ENCODE data around the gene PKNOX2.

PKNOX2 gene

GRCh38 chr11:125343718-125344131, 179.2 kb downstream of the PKNOX2 start:
- DNase-seq: no peak

DNA sequence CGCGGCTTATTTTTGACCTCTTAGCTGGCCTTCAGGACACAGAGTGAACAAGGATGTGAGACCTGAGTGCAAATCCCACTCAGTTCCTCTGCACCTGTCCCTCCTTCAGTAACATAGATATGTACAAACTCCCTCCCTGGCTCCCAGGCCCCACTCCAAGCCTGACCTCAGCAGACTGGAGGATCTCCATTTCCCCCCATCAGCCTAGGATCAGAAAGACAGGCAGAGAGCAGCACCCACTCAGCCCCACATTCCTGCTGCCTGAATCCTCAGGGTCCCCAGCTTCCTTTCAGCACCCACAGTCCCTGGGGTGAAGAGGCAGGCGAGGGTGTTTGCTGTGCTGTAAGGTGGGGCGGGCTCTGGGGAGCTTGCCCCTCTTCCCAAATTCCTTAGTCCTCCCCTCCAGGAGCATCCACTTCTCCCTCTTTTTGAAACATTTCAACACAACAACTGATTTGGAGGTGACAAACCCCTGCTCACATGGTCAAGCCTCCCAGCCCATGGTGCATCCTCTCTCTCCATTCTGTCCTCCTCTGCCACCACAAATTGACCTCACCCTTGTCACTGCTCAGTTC, 180.4 kb downstream of the PKNOX2 start:
- no peak for DNase-seq

DNA sequence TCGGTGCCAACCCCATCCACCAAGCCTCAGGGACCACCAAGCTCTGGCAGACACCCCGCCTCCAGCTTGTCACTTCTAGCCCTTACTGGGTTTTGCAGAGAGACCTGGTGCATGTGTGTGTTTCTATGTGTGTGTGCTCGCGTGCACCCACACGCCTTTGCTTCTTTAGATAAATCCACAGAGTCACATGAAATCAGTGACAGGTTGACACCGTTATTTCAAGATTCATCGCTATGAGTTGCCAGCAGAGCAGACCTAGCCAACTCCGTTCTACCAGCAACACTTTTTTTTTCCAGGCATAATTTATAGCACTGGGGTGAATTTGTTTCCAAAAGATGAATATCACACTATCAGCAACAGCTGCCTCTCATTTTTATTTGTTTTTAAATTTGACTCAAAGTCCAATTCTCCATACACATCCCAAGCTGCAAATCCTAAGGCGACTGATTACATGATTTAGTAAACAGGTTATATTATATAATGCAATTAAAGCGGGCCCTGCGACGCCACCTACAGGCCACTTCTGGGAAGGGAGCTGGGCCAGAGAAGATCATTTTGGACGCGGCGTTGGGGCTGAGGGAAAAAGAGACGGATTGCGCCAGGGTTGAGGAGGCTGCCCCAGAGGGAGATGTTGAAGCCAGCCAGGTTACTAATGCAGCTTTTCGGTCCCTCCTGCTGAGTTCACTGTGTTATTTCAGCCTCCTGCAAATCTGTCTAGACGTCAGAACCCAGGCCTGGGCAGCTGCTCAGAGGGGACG, 181.0 kb downstream of the PKNOX2 start:
- peak; percentile 51 to 63 for DNase-seq

GRCh38 chr11:125346179-125346530, 181.6 kb downstream of the PKNOX2 start:
- no peak for DNase-seq

DNA sequence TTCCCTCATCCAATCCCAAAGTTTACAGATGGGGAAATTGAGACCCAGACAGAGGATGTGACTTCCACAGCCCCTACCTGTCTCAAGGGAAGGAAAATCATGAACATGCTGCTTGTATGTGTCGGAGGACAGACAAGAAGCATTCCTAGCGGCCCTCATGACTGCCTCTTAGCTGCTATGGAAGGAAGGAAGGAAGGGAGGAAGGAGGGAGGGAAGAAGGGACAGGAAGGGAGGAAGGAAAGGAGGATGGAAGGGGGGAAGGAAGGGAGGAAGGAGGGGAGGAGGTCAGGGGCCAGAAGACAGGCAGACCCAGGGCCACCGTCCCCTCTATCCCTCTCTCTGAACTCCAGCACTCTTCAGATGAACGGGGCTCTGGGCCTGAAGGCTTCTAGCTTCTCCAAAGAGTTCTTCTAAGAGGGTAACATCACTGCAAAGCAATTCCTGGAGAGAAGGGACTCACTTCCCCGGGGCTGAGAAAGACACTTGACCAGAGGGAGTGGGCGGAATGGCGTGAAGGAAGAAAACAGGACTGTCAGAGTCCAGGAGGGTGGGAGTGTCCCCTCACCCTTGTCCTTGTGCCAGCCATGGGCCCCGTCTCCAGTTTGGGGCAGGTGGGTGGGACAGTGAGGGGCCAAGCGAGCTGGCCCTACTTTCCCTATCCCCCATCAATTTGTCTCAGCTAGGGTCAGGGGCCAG, 182.2 kb downstream of the PKNOX2 start:
- no peak for DNase-seq

DNA sequence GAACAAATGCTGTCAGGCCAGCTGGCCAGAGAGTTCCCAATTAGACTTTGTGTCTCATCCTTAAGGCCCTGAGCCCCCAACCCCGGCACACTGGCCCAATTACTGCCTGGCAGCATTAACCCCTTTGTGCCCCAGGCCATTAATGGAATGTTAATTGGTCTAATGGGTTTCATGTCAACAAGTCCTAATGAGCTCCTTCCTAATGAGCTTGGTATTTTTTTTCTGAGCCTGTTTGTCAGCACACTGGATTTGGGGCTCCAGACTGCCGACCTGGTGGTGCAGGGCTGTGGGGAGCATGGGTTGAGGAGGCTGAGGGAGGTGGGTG, 182.7 kb downstream of the PKNOX2 start:
- DNase-seq: no peak

DNA sequence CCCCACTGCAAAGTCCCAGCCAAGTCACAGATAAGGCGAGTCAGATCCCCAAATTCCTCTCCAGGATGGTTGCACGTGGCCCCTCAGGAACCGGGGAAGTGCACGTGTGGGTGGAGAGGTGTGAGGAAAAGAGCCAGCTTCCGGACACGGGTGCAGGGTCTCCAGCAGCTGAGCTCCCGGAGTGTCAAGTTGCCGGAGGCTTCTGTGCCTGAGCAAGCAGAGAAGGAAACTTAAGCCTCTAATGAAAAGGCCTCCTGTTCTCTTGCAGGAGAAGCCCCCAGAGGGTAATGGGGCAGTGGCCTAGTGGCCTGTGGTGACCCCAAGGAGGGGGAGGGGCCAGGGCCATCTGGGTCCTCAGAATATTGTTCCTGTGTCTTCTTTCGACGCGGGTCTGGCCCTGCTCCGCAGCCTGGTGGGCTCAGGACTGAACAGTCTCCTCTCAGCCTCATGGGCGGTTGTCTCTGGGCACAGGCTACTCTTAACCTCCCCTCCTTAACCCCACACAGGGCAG, 183.6 kb downstream of the PKNOX2 start:
- no peak for DNase-seq

- peak; percentile 60 to 63 for DNase-seq
Measured at GRCh38 chr11:125348674-125349309, 184.2 kb downstream of the PKNOX2 start.

DNA sequence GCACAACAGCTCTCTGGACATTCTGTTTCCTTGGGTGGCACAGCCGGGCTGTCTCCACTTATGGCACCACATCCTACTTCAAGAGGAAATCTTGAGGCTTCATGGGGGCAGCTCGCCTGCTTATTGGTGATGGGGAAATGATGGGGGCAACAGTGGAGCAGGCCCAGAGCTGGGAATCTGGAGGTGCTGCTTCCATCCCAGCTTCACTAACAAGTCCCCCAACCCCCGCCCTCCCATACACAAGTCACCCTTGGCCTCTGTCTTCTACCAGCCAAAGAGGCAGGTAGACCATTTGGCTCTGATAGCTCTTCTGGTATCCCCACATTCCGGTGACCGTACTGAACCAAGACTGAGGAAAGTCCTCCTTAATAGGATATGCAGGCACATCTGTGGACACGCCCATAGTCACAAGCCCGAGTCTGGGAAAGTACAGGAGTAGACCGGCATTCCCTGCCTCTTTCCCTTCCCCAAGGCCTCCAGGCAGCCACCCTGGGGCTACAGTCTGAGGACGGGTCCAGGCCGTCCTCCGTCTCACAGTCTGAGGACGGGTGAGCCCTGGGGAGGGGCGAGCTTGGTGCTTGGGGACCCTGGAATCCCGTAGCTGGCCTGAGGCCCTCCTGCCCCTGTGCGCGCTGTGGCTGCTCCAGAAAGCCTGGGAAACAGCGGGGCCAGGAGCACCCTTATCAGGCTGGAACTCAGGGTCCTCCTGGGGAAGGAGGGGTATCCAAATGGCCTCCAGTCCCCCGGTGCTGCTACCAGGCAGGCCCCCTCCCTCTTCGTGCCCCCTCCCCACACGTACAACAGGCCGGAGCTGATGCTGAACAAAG, 185.9 kb downstream of the PKNOX2 start:
- no peak for DNase-seq

DNA sequence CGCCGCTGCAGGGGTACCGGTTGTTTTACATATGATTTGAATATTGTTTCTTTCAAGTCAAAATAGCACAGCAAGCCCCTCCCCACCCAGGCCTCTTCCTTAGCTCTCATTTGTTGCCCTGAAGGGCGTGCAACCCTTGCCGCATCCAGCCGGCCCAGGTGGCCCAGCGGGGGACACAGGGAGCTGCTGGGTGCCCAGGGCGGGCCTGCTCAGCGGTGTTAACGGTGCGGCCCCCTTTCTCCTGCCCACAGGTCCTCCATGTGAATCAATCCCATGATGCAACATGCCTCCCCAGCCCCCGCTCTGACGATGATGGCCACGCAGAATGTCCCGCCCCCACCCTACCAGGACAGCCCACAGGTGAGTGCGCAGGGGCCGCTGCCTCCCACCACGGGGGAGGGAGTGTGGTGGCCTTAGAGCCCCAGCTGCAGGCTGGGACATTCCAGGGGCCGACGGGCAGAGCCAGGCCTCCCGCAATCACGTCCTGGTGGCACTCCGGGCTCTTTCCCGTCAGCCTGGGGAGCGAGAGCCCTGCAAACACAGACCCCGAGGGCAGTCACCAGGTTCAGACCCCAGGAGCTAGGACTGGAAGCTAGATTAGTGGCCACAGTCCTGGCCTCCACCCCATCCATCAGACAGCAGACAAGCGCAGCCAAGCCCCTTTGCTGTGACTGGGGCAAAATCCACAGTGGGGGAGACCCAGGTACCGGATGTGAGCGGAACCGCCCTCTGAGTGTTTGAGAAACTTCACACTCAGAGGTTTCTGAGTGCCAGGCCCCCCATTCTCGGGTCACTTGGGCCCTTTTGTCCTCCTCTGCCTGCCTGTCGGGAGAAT, 186.7 kb downstream of the PKNOX2 start:
- no peak for DNase-seq

DNA sequence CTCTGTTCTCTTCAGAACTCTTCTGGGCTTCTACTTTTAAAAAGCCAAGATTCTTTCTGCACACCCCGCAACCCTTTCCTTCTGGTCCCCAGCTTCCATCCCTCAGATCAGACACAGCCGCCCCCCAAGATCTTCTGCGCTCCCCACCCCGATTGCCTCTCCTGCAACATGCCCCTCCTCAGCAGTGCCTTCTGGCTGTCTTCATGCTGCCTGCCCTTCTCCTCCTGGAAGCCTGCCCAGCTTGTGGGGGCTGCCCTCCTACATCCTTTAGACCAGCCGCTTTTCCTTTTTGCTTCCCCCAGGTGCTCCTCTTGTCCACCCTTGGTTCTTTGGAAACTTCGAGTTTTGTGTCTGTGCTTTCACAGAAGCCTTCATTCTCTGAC, 187.3 kb downstream of the PKNOX2 start:
- DNase-seq: no peak

DNA sequence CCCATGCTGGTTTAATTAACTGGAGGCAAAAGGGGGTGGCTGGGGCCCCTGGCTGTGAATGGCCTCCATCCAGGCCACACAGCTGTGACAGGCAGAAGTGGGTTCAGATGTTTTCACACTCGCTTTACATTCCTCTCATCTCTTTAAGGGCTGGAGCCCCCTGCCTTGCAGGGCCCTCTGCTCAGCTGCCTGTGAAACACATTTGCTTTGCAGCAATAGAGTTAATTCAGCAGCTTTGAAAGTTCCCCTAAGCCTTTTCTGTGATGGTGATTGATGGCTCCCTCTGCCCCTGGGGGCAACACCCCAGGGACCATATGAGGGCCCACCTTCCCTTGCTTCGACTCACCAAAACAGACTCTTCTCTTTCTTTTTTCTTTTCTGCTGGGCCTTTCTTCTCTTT, 192.2 kb downstream of the PKNOX2 start:
- DNase-seq: no peak

DNA sequence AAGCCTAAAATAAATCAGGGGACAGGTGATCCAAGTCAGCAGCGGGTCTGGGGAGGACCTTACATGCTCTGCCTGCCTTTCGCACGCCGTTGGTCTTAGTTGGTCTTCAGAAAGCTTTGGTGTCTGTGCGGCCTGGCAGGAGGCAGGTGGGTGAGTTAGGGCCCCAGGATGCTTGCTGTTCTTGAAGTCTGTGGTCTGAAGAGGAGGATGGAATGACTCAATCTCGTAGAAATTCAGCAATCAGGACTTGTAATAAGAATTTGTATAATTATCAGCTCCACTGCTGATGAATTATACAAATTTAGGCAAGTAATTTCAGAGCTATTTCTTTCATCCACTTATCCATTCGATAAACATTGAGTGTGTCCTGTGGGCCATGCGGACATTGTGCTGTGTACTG, 193.0 kb downstream of the PKNOX2 start:
- no peak for DNase-seq

DNA sequence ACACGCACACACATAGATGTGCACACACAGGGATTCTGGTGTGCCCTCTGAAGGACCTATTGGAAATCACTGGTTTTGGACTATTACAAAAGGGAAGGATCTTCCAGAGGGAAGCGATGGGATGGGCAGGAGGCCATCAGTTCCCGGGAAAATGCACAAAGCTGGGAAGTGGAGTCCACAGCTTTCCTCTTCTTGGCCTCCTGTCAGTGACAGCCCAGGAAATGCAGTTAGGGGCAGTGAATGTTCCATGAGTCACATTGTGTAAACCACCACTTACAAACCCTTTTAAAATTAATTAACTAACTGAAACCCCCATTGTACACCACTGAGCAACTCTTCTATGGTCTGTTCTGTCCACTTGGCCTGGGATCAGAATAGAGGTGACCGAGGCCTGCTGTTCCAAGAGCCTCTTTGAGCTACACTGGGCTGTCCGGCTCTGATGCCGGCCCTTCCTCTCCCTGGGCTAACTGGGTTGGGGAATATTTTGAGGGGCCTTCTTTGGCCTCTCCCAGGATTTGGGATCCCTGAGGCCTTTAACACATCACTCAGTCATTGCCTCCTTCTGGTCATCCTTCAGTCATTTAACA, 193.8 kb downstream of the PKNOX2 start:
- DNase-seq: no peak

- no peak for DNase-seq
Measured at GRCh38 chr11:125359130-125359529, 194.6 kb downstream of the PKNOX2 start.

DNA sequence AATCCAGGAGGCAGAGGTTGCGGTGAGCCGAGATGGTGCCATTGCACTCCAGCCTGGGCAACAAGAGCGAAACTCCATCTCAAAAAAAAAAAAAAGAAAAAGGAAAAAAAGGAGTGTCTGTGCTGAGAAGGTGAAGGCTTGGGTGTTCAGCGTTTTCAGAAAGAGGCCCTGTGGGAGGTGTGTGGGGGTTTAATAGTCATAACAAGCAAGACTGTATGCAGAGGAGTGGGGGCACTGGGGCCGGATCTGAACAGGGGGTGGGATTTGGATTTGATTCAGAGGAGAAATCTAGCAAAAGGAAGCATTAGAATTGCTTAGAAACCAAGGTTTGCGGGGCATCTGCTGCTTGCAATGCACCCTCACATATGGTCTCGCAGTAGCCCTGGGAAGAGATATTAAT, 195.5 kb downstream of the PKNOX2 start:
- no peak for DNase-seq

DNA sequence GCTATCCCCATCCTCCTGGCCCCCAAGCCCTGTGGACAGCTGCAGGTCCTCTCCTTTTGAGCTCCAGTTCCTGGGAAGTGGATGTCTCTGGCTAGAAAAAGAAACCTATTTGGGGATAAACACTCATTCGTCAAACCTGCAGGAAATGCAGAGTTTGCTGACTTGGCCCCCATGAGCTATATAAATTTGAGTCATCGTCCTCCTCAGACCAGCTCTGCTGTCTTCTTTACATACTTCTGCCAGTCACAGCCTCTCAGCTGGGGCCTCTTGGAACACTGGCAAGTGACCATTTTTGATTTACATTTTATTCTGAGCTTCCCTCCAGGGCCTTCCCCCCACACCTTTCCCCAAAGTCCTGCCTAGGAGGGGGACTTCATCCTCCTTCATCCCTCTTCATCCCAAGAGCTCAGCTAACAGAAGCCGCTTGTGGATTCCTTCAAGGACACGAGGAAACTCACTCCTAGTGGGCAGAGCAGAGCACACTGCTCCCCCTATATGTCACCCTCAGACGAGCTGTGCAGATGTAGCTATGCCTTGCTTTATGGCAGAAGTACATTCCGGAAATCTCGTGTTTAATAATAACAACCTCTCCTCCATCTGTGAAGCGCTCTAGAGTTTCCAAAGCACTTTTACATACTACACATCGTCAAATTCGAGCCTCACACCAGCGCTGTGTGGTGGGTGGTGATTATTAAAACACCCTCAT, 199.7 kb downstream of the PKNOX2 start:
- DNase-seq: no peak

GRCh38 chr11:125365196-125365931, 200.8 kb downstream of the PKNOX2 start:
- DNase-seq: no peak

GRCh38 chr11:125367710-125368109, 203.2 kb downstream of the PKNOX2 start:
- no peak for DNase-seq

- no peak for DNase-seq
Measured at GRCh38 chr11:125368757-125369156, 204.2 kb downstream of the PKNOX2 start.

Measured in stimulated activated CD4-positive, alpha-beta T cell treated with anti-CD3 and anti-CD28 coated beads, Interleukin-2, amount 100 ng/mL, for 24 hours (primary cell).